Fibroblast of lung (primary cell): Measurements from ENCODE around the gene CDC42EP5.

Experiments used
- EZH2 ChIP-seq: IDR thresholded peaks from 2 replicates; pipeline ENCODE4 v1.5.1; 2012; ENCODE audit warnings: low read length, control low read depth, mild to moderate bottlenecking; ENCODE audit errors: missing control alignments
- TF ChIP-seq, protein P1 (sequence below), 2 donors: IDR thresholded peaks in 1 of 2; conservative IDR thresholded peaks in 1 of 2; 1 replicate in 1 of 2; 2 replicates in 1 of 2; pipeline ENCODE4 v1.5.1; 2011 to 2012; ENCODE audit warnings: low read length in 2 of 2, control low read depth in 1 of 2, inconsistent platforms in 1 of 2, low read depth in 1 of 2, mild to moderate bottlenecking in 1 of 2

- TF ChIP-seq, protein P1, sequence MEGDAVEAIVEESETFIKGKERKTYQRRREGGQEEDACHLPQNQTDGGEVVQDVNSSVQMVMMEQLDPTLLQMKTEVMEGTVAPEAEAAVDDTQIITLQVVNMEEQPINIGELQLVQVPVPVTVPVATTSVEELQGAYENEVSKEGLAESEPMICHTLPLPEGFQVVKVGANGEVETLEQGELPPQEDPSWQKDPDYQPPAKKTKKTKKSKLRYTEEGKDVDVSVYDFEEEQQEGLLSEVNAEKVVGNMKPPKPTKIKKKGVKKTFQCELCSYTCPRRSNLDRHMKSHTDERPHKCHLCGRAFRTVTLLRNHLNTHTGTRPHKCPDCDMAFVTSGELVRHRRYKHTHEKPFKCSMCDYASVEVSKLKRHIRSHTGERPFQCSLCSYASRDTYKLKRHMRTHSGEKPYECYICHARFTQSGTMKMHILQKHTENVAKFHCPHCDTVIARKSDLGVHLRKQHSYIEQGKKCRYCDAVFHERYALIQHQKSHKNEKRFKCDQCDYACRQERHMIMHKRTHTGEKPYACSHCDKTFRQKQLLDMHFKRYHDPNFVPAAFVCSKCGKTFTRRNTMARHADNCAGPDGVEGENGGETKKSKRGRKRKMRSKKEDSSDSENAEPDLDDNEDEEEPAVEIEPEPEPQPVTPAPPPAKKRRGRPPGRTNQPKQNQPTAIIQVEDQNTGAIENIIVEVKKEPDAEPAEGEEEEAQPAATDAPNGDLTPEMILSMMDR (conservative IDR thresholded peaks at IDR 0.05 in 1 of 2, IDR thresholded peaks at IDR 0.05 in 1 of 2; ENCODE audit: low read depth in 1 of 2, low read length in 2 of 2) = no peak
- TF ChIP-seq EZH2 = no peak
Observed at GRCh38 chr19:54424660-54425381, 48.3 kb downstream of the CDC42EP5 start.
